Skeletal muscle cell (primary cell): ENCODE measurements around the gene RUVBL1.

Source experiments
- DNase-seq: peaks from one replicate; pipeline ENCODE4 v3.0.0-alpha.2; 2010; ENCODE audit warnings: low read depth
- H3K4me3 ChIP-seq: 2 replicates; pipeline ENCODE4 v1.5.1; 2011; ENCODE audit warnings: low read depth, mild to moderate bottlenecking, control low read depth, low read length, moderate library complexity

RUVBL1 gene

DNA sequence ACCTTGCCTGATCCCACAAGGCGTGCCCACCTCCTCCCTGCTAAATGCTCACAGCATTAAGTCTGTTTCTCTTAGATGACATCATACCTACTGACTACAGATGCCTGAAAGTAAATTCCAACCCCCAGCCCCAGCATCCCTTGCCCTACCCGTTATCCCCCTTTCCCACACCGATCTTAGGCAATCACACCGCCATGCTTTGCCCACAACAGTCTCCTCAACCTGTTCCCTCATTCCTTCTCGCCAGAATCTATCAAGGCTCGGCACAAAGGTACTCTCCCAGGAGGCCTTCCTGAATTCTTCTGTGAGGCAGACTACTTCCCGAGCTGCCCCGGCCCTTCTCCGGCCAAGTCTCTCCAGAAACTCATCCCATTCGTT is 72.2 kb downstream of the RUVBL1 start:
- peak overlapping the region; percentile 85 for H3K4me3 ChIP-seq
- DNase-seq = no peak

DNA sequence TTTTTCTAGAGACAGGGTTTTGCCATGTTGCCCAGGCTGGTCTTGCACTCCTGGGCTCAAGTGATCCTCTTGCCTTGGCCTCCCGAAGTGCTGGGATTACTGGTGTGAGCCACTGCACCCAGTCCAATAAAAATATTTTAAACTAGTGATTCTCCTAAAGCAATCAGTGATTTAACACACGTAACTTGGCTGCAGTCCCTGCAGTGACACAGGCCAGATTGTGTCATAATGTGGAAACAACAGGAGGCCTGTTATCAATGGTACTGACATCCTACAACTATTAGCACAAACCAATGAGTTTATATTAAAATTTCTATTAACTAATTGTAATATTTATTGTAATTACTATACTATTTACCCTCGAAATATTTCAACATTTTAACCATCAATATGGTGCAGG is 73.0 kb downstream of the RUVBL1 start:
- DNase-seq = no peak
- H3K4me3 ChIP-seq = no peak overlapping the region

DNA sequence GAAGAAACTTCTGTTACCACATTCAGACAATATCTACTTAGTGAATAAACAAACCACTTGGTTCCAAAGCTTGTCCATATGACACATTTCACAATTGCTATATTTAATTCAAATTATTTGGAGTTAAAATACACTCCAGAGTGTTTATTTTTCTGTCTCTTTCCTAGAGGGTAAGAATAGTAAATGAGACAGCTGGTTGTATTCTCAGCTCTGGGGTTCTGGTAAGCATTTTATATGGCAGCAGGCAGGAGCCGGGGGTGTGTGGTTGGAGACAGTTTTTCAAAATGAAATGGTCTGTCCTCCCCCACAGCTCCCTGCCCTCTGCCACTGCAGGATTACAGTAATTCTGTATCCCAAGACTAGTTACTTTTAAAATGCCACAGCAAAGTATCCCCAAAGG is 82.3 kb downstream of the RUVBL1 start:
- no peak overlapping the region for H3K4me3 ChIP-seq
- DNase-seq = no peak

DNA sequence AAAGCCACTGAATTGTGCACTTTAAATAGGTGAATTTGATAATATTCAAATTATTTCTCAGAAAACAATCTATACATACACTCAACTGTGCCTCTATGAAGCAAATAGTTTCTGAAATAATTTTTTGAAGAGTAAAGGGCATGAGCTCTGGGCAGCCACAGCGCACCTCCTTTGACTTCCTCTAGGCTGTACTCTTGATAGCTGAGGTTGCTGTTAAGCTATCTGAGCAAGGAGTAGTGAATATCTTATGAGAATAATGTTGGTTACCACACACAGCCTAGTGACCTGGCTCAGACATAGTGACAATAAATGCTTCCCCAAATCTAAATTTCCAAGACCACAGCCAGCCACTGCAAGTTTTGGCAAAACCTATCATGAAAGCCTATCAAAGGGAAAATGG is 83.0 kb downstream of the RUVBL1 start:
- no peak overlapping the region for H3K4me3 ChIP-seq
- no peak for DNase-seq

DNA sequence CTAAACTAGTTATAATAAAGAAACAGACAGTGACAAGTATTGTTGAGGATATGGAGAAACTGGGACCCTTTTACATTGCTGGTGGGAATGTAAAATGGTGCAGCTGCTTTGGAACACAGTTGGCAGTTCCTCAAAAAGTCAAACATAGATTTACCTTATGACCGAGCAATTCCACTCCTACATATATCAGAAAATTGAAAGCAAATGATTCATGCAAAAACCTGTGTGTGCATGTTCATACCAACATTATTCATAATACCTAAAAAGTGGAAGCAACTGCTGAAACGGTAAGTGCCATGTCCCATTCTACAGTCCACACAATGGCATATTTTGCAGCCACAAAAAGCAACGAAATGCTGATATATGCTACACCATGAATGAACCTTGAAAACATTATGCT is 83.6 kb downstream of the RUVBL1 start:
- H3K4me3 ChIP-seq = no peak overlapping the region
- no peak for DNase-seq

DNA sequence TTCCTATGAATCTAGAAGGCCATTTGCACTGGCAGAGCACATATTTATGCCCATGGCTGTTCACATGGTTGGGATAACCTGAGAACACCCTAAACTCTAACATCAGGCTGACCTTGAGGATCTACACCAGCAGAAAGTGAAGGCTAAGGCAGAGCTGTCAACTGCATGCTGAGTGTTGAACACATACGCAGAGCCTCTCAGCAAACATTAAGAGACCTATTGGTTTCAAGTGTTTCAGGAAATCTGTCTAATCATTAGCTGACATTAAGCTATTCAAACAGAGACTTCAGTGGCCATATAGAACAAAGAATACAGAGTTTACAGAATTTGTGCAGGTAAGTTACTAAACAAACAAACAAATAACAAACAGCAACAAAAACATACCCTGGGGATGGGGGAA is 87.5 kb downstream of the RUVBL1 start:
- H3K4me3 ChIP-seq = no peak overlapping the region
- no peak for DNase-seq

DNA sequence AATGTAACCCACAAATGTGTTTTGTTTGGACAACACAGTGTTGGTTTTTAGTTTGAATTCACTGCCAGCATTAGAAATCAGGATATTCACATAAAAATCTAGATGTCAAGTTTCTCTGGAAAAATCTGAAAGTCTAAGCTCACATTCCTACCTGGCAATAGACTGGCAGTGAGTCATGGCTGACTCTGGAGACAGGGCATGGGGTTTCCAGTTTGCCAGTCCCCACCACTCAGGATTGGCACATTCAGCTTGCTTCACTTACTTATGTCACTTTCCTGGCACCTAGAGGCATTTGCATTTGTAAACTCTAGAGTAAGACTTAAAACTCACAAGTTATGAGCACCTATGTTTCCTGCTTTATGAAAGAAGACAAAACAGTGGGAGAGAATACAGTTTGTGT is 90.5 kb downstream of the RUVBL1 start:
- H3K4me3 ChIP-seq = no peak overlapping the region
- DNase-seq = no peak
